GM23338 (cell line): ENCODE data around the gene GAGE13. TPM values are rescaled to one million over a fixed set of nuclear protein-coding genes. Genes with fewer than 3 reads are reported as not detected.

Source experiments
- ATAC-seq: fragments of 200-7000 bp; cut with Tn5 transposase; 3 replicates; pipeline ENCODE4 v1.9.1; 2020
- DNase-seq: peaks from one replicate; pipeline ENCODE4 v3.0.0-alpha.2; 2015; ENCODE audit warnings: low spot score
- H2AFZ ChIP-seq: fragments of 200-600 bp; sonication (generic); 2 replicates; pipeline ENCODE4 v1.8.0; 2016; ENCODE audit warnings: antibody characterized with exemption, mild to moderate bottlenecking, moderate library complexity
- H3F3A ChIP-seq: fragments of 200-600 bp; sonication (generic); replicated peaks from 2 replicates; pipeline ENCODE4 v1.8.0; 2017; ENCODE audit warnings: antibody characterized with exemption, mixed run types, low read depth
- H3K27ac ChIP-seq: fragments of 200-600 bp; sonication (generic); 2 replicates; pipeline ENCODE4 v1.6.1; 2016; ENCODE audit warnings: low read depth
- H3K27me3 ChIP-seq: fragments of 200-600 bp; sonication (generic); 2 replicates; pipeline ENCODE4 v1.8.0; 2016; ENCODE audit warnings: mild to moderate bottlenecking, mixed run types, moderate library complexity; ENCODE audit not compliant: insufficient read depth
- H3K36me3 ChIP-seq: fragments of 200-600 bp; sonication (generic); 2 replicates; pipeline ENCODE4 v1.8.0; 2016; ENCODE audit warnings: mild to moderate bottlenecking; ENCODE audit not compliant: insufficient read depth
- H3K4me1 ChIP-seq: fragments of 200-600 bp; sonication (generic); 2 replicates; pipeline ENCODE4 v1.8.0; 2016; ENCODE audit warnings: mild to moderate bottlenecking, moderate library complexity; ENCODE audit not compliant: insufficient read depth
- H3K4me2 ChIP-seq: fragments of 200-600 bp; sonication (generic); 2 replicates; pipeline ENCODE4 v1.7.1; 2017; ENCODE audit warnings: mixed run types
- H3K4me3 ChIP-seq: fragments of 200-600 bp; sonication (generic); 2 replicates; pipeline ENCODE4 v1.6.1; 2016; ENCODE audit warnings: mixed run types
- H3K79me2 ChIP-seq: fragments of 200-600 bp; sonication (generic); replicated peaks from 2 replicates; pipeline ENCODE4 v1.8.0; 2017; ENCODE audit warnings: mild to moderate bottlenecking; ENCODE audit not compliant: insufficient read depth
- H3K9me2 ChIP-seq: fragments of 200-600 bp; sonication (generic); 2 replicates; pipeline ENCODE4 v1.8.0; 2017; ENCODE audit not compliant: insufficient read depth
- H4K20me1 ChIP-seq: fragments of 200-600 bp; sonication (generic); replicated peaks from 2 replicates; pipeline ENCODE4 v1.8.0; 2017; ENCODE audit warnings: mild to moderate bottlenecking; ENCODE audit not compliant: insufficient read depth
- H3K27ac Mint-ChIP-seq: 2 replicates; pipeline ENCODE4 v1.8.0; 2020; ENCODE audit warnings: inconsistent platforms, mild to moderate bottlenecking, moderate library complexity, mixed read lengths
- H3K27me3 Mint-ChIP-seq: 3 replicates; pipeline ENCODE4 v1.8.0; 2022; ENCODE audit warnings: low read depth, mild to moderate bottlenecking, moderate library complexity, mixed read lengths, inconsistent platforms; ENCODE audit not compliant: insufficient read depth, poor library complexity
- H3K36me3 Mint-ChIP-seq: 3 replicates; pipeline ENCODE4 v1.8.0; 2021; ENCODE audit warnings: low read depth, mild to moderate bottlenecking, inconsistent platforms, moderate library complexity, mixed read lengths
- H3K4me1 Mint-ChIP-seq: 3 replicates; pipeline ENCODE4 v1.8.0; 2020; ENCODE audit warnings: mild to moderate bottlenecking, inconsistent platforms, mixed read lengths
- H3K4me3 Mint-ChIP-seq: 3 replicates; pipeline ENCODE4 v1.8.0; 2021; ENCODE audit warnings: moderate library complexity, mild to moderate bottlenecking, inconsistent platforms, mixed read lengths
- H3K9me3 Mint-ChIP-seq: 3 replicates; pipeline ENCODE4 v1.8.0; 2020; ENCODE audit warnings: moderate library complexity, mild to moderate bottlenecking, inconsistent platforms, mixed read lengths
- CREB1 ChIP-seq: fragments of 250-450 bp; sonication (Bioruptor Pico); IDR thresholded peaks from 2 replicates; pipeline ENCODE4 v1.5.0; 2020; ENCODE audit warnings: low read depth, mild to moderate bottlenecking, moderate library complexity
- EZH2 ChIP-seq: fragments of 200-600 bp; sonication (generic); IDR thresholded peaks from one replicate; pipeline ENCODE4 v1.8.0; 2017; ENCODE audit warnings: antibody characterized with exemption, mild to moderate bottlenecking, low read depth; ENCODE audit not compliant: unreplicated experiment
- EZH2phosphoT487 ChIP-seq: fragments of 200-600 bp; sonication (generic); IDR thresholded peaks from one replicate; pipeline ENCODE4 v1.8.1; 2018; ENCODE audit warnings: antibody characterized with exemption; ENCODE audit not compliant: unreplicated experiment
- NANOG ChIP-seq: IDR thresholded peaks from 2 replicates; pipeline ENCODE4 v1.6.1; 2016; ENCODE audit warnings: antibody characterized with exemption, borderline replicate concordance
- POLR2AphosphoS5 ChIP-seq: IDR thresholded peaks from 2 replicates; pipeline ENCODE4 v1.6.1; 2016; ENCODE audit warnings: antibody characterized with exemption, low read depth
- ZNF114 ChIP-seq: fragments of 250-450 bp; sonication (Bioruptor Pico); IDR thresholded peaks from 2 replicates; pipeline ENCODE4 v1.5.0; 2020; ENCODE audit warnings: mild to moderate bottlenecking, moderate library complexity
- polyA plus RNA-seq: library from polyadenylated mRNA; unstranded; fragments of >200 nt; fragmentation: Nextera tagmentation; extraction: Ambion mirVana; gene quantifications from 2 replicates; pipeline ENCODE4 v1.2.1, GENCODE V29; 2016
- total RNA-seq: library from RNA; depleted of rRNA; stranded (reverse); fragments of >200 nt; shearing (Covaris generic); gene quantifications from 2 replicates; pipeline ENCODE4 v1.2.3, GENCODE V29; 2014
- TF ChIP-seq, protein P1 (sequence below): IDR thresholded peaks from 2 replicates; pipeline ENCODE4 v1.6.1; 2016; ENCODE audit warnings: antibody characterized with exemption
- TF ChIP-seq, protein P2 (sequence below), 2 experiments: fragments of 200-600 bp in 1 of 2; sonication (generic) in 1 of 2; conservative IDR thresholded peaks; 2 replicates each; pipeline versions ENCODE4 v1.5.1 to v1.6.1; 2016 to 2017; ENCODE audit warnings: antibody characterized with exemption in 2 of 2, low read depth in 2 of 2, mild to moderate bottlenecking in 2 of 2, moderate library complexity in 1 of 2

GAGE13 gene
- total and polyA plus RNA-seq, 2 experiments from 2014 or later = not detected

DNA sequence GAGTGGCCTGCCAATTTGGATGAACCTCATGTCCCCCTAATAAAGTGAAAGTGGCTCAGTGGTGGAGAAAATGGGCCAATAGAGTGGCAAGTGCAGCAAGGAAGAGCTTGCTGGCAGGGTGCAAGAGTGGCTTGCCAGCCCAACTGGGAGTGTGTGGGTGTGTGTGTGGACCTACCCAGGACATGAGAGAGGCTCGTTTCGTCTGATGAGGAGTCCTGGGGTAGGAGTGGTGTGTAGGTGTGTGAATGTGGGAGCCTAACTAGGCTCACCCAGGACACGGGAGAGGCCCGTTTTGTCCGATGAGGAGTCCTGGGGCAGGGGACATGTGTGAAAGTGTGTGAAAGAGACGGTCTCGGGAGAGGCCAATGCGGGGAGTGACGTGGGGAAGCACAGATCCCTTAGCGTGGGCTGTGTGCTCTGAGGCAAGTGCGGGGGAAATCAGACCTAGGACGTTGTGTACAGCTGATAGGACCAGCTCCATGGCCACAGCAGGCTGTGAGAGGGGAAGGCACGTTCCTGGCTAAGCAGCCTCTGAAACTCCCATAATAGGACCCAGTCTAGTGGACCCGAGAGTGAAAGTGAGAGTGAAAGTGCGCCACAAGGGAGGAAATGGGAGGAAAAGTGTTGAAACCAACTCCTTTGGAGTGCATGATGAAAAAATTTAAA, 22.6 kb upstream of the GAGE13 start (continued):
- TF ChIP-seq CREB1 (no peak), ZNF114 (CRISPR knock-in tag) (no peak)
- TF ChIP-seq, protein P1, sequence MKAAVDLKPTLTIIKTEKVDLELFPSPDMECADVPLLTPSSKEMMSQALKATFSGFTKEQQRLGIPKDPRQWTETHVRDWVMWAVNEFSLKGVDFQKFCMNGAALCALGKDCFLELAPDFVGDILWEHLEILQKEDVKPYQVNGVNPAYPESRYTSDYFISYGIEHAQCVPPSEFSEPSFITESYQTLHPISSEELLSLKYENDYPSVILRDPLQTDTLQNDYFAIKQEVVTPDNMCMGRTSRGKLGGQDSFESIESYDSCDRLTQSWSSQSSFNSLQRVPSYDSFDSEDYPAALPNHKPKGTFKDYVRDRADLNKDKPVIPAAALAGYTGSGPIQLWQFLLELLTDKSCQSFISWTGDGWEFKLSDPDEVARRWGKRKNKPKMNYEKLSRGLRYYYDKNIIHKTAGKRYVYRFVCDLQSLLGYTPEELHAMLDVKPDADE = no peak

DNA sequence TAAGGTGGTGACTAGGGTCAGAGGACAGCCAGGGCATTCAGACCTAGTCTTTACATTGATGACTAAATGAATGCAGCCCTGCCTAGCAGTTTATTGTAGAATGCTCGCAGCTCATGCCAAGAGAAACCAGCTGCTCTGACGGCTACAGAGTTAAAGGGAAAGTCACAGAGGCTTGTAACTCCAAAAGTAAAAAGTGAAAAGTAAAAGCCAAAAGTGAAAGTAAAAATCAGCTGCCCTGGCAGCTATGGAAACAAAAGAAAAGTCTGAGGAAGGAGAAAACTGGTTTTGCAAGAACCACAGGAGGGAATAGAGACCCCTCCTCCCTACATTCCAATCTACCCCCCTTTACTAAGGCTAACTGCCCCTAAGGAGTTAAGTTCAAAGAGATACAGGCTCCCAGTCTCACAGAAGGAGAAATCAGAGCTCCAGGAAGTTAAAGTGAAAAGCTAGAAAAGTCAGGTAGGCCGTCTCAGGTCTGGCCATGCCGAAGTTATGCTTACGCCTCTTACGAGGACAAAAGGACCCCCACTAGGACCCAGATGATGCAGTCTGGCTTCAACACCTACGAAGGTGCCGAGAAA, 21.9 kb upstream of the GAGE13 start:
- Histone ChIP-seq H4K20me1 (no peaks in the 10 kb centered on the region), H3K27ac (peak overlapping the region; percentile 81), H3K9me2 (no peaks in the 10 kb centered on the region), H3K79me2 (no peaks in the 10 kb centered on the region), H3F3A (0 out of 2 replicates have a peak, but pooled peaks cover 3% of the 10 kb centered on the region), H3K36me3 (no peaks in the 10 kb centered on the region), H3K4me2 (peak overlapping the region; percentile 74), H3K4me1 (peaks cover 12% of the 10 kb centered on the region), H3K4me3 (peak overlapping the region; percentile 48), H2AFZ (no peak overlapping the region), H3K27me3 (no peaks in the 10 kb centered on the region)
- TF ChIP-seq, protein P2, sequence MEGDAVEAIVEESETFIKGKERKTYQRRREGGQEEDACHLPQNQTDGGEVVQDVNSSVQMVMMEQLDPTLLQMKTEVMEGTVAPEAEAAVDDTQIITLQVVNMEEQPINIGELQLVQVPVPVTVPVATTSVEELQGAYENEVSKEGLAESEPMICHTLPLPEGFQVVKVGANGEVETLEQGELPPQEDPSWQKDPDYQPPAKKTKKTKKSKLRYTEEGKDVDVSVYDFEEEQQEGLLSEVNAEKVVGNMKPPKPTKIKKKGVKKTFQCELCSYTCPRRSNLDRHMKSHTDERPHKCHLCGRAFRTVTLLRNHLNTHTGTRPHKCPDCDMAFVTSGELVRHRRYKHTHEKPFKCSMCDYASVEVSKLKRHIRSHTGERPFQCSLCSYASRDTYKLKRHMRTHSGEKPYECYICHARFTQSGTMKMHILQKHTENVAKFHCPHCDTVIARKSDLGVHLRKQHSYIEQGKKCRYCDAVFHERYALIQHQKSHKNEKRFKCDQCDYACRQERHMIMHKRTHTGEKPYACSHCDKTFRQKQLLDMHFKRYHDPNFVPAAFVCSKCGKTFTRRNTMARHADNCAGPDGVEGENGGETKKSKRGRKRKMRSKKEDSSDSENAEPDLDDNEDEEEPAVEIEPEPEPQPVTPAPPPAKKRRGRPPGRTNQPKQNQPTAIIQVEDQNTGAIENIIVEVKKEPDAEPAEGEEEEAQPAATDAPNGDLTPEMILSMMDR (conservative IDR thresholded peaks at IDR 0.05; ENCODE audit: low read depth in 2 of 2) = no peak
- TF ChIP-seq POLR2AphosphoS5 (no peak), EZH2 (no peak), CREB1 (no peak), EZH2phosphoT487 (no peak), NANOG (no peak), ZNF114 (CRISPR knock-in tag) (no peak)
- TF ChIP-seq, protein P1 = no peak
- Mint-ChIP-seq H3K4me1 (peaks cover 39% of the 10 kb centered on the region), H3K36me3 (0 out of 3 replicates have a peak, but pooled peaks cover 10% of the 10 kb centered on the region), H3K4me3 (peak overlapping the region; percentile 61), H3K9me3 (peaks cover 13% of the 10 kb centered on the region; the same call in 1 of the 3 replicates), H3K27me3 (peaks cover 5% of the 10 kb centered on the region), H3K27ac (peak overlapping the region; percentile 96)
- ATAC-seq = peak; percentile 94
- DNase-seq = peak; percentile 80
